DND-41 (cell line): ENCODE results near the gene SMURF1.
"Not testable (repeated sequence)": the region's sequence is repeated elsewhere in the genome, so short reads cannot be mapped to it uniquely, and the experiment has no call there.

Experiments used
- ATAC-seq: fragments of 200-7000 bp; cut with Tn5 transposase; 3 replicates; pipeline ENCODE4 v1.9.1; 2021; ENCODE audit warnings: low read depth; ENCODE audit not compliant: insufficient read depth
- DNase-seq: peaks from one replicate; pipeline ENCODE4 v3.0.0-alpha.2; 2020
- H2AFZ ChIP-seq: 2 replicates; pipeline ENCODE4 v1.6.0; 2012; ENCODE audit warnings: low read depth, low read length
- H3K27ac ChIP-seq: 2 replicates; pipeline ENCODE4 v1.5.1; 2012; ENCODE audit warnings: low read length, inconsistent platforms
- H3K27me3 ChIP-seq: fragments of 200-600 bp; sonication (generic); 2 replicates; pipeline ENCODE4 v1.6.0; 2012; ENCODE audit warnings: low read length, mild to moderate bottlenecking, inconsistent platforms; ENCODE audit not compliant: insufficient read depth, poor library complexity
- H3K36me3 ChIP-seq: 2 replicates; pipeline ENCODE4 v1.5.1; 2012; ENCODE audit warnings: low read length, inconsistent platforms; ENCODE audit not compliant: insufficient read depth
- H3K4me1 ChIP-seq: 2 replicates; pipeline ENCODE4 v1.5.1; 2012; ENCODE audit warnings: mild to moderate bottlenecking, low read length; ENCODE audit not compliant: insufficient read depth
- H3K4me2 ChIP-seq: 2 replicates; pipeline ENCODE4 v1.6.0; 2012; ENCODE audit warnings: mild to moderate bottlenecking, moderate library complexity, low read length, inconsistent platforms; ENCODE audit not compliant: insufficient read depth
- H3K4me3 ChIP-seq, 2 experiments: fragments of 200-600 bp in 1 of 2; shearing (Covaris generic) in 1 of 2; 2 replicates each; pipeline ENCODE4 v1.5.1; 2012 to 2016; ENCODE audit warnings: inconsistent platforms in 2 of 2, low read length in 2 of 2, mild to moderate bottlenecking in 2 of 2, low read depth in 1 of 2, moderate library complexity in 1 of 2
- H3K79me2 ChIP-seq: 2 replicates; pipeline ENCODE4 v1.6.0; 2012; ENCODE audit warnings: low read length, inconsistent platforms; ENCODE audit not compliant: insufficient read depth
- H3K9ac ChIP-seq: 2 replicates; pipeline ENCODE4 v1.6.0; 2012; ENCODE audit warnings: low read depth, mild to moderate bottlenecking, inconsistent platforms, low read length, moderate library complexity
- H3K9me3 ChIP-seq: 2 replicates; pipeline ENCODE4 v1.5.1; 2012; ENCODE audit warnings: low read length, moderate library complexity, mild to moderate bottlenecking, inconsistent platforms; ENCODE audit not compliant: insufficient read depth, severe bottlenecking
- H4K20me1 ChIP-seq: 2 replicates; pipeline ENCODE4 v1.6.0; 2012; ENCODE audit warnings: low read length; ENCODE audit not compliant: insufficient read depth
- CTCF ChIP-seq: IDR thresholded peaks from 2 replicates; pipeline ENCODE4 v1.5.1; 2012; ENCODE audit warnings: borderline replicate concordance, low read length, moderate library complexity, mild to moderate bottlenecking; ENCODE audit not compliant: poor library complexity, severe bottlenecking; ENCODE audit errors: extremely low read depth
- EZH2 ChIP-seq: IDR thresholded peaks from 3 replicates; pipeline ENCODE4 v1.6.1; 2012; ENCODE audit warnings: borderline replicate concordance, low read depth, mild to moderate bottlenecking, moderate library complexity, low read length, inconsistent platforms; ENCODE audit not compliant: severe bottlenecking

The SMURF1 gene

GRCh38 chr7:99170730-99171074, 26.8 kb upstream of the SMURF1 start:
- no peak overlapping the region for H3K4me2 ChIP-seq
- no peak overlapping the region for H3K27ac ChIP-seq
- no peaks in the 10 kb centered on the region for H3K9me3 ChIP-seq
- TF ChIP-seq CTCF (no peak), EZH2 (no peak)
- H3K4me3 ChIP-seq, result no peak overlapping the region
- ATAC-seq, result no peak
- H2AFZ ChIP-seq, result no peak overlapping the region
- H4K20me1 ChIP-seq, result no peaks in the 10 kb centered on the region
- H3K36me3 ChIP-seq, result no peaks in the 10 kb centered on the region
- H3K4me1 ChIP-seq, result no peaks in the 10 kb centered on the region
- no peak overlapping the region for H3K9ac ChIP-seq
- no peaks in the 10 kb centered on the region for H3K79me2 ChIP-seq
- no peak for DNase-seq
- peaks cover 6% of the 10 kb centered on the region for H3K27me3 ChIP-seq

GRCh38 chr7:99170065-99170729, 26.3 kb upstream of the SMURF1 start:
- no peaks in the 10 kb centered on the region for H3K9me3 ChIP-seq
- H3K9ac ChIP-seq, result no peak overlapping the region
- DNase-seq (no peak), ATAC-seq (no peak)
- no peak overlapping the region for H3K27ac ChIP-seq
- no peak overlapping the region for H2AFZ ChIP-seq
- H3K4me3 ChIP-seq, result no peak overlapping the region
- no peaks in the 10 kb centered on the region for H3K4me1 ChIP-seq
- H3K79me2 ChIP-seq, result no peaks in the 10 kb centered on the region
- TF ChIP-seq CTCF (no peak), EZH2 (no peak)
- peaks cover 6% of the 10 kb centered on the region for H3K27me3 ChIP-seq
- no peaks in the 10 kb centered on the region for H4K20me1 ChIP-seq
- no peaks in the 10 kb centered on the region for H3K36me3 ChIP-seq
- no peak overlapping the region for H3K4me2 ChIP-seq

GRCh38 chr7:99167072-99167471, 23.2 kb upstream of the SMURF1 start:
- H4K20me1 ChIP-seq, result no peaks in the 10 kb centered on the region
- no peaks in the 10 kb centered on the region for H3K79me2 ChIP-seq
- no peaks in the 10 kb centered on the region for H3K9me3 ChIP-seq
- no peak overlapping the region for H3K4me3 ChIP-seq
- no peaks in the 10 kb centered on the region for H3K36me3 ChIP-seq
- H3K27me3 ChIP-seq, result no peaks in the 10 kb centered on the region
- no peak for DNase-seq
- no peaks in the 10 kb centered on the region for H3K4me1 ChIP-seq
- H3K4me2 ChIP-seq, result no peak overlapping the region
- no peak for ATAC-seq
- H3K27ac ChIP-seq, result no peak overlapping the region
- TF ChIP-seq EZH2, result no peak
- H2AFZ ChIP-seq, result no peak overlapping the region
- no peak overlapping the region for H3K9ac ChIP-seq

- H3K27ac ChIP-seq, result no peak overlapping the region
- no peaks in the 10 kb centered on the region for H3K27me3 ChIP-seq
- ATAC-seq, result no peak
- H4K20me1 ChIP-seq, result no peaks in the 10 kb centered on the region
- DNase-seq, result no peak
- no peak for TF ChIP-seq EZH2
- no peak for TF ChIP-seq CTCF
- no peak overlapping the region for H3K4me3 ChIP-seq
- no peak overlapping the region for H3K4me2 ChIP-seq
- no peaks in the 10 kb centered on the region for H3K79me2 ChIP-seq
- no peaks in the 10 kb centered on the region for H3K4me1 ChIP-seq
- H3K36me3 ChIP-seq, result no peaks in the 10 kb centered on the region
- H2AFZ ChIP-seq, result no peak overlapping the region
- H3K9ac ChIP-seq, result no peak overlapping the region
- no peaks in the 10 kb centered on the region for H3K9me3 ChIP-seq
Observed at GRCh38 chr7:99165816-99166215, 21.9 kb upstream of the SMURF1 start.

- not testable (repeated sequence) for H3K27ac ChIP-seq, H3K9ac ChIP-seq, H3K36me3 ChIP-seq, H2AFZ ChIP-seq, H3K27me3 ChIP-seq, H3K4me2 ChIP-seq, H3K79me2 ChIP-seq, H3K4me1 ChIP-seq, DNase-seq, H4K20me1 ChIP-seq, ATAC-seq, H3K4me3 ChIP-seq, H3K9me3 ChIP-seq
Observed at GRCh38 chr7:99163669-99164068, 19.8 kb upstream of the SMURF1 start.
